Suppressor macrophage treated with lipopolysaccharide for 1 hour (primary cell): ENCODE data around the gene GPC5.

Source experiments
- DNase-seq, 3 donors: peaks; one replicate each; pipeline ENCODE4 v3.0.0-alpha.2; 2020 to 2022

GPC5 gene

DNA sequence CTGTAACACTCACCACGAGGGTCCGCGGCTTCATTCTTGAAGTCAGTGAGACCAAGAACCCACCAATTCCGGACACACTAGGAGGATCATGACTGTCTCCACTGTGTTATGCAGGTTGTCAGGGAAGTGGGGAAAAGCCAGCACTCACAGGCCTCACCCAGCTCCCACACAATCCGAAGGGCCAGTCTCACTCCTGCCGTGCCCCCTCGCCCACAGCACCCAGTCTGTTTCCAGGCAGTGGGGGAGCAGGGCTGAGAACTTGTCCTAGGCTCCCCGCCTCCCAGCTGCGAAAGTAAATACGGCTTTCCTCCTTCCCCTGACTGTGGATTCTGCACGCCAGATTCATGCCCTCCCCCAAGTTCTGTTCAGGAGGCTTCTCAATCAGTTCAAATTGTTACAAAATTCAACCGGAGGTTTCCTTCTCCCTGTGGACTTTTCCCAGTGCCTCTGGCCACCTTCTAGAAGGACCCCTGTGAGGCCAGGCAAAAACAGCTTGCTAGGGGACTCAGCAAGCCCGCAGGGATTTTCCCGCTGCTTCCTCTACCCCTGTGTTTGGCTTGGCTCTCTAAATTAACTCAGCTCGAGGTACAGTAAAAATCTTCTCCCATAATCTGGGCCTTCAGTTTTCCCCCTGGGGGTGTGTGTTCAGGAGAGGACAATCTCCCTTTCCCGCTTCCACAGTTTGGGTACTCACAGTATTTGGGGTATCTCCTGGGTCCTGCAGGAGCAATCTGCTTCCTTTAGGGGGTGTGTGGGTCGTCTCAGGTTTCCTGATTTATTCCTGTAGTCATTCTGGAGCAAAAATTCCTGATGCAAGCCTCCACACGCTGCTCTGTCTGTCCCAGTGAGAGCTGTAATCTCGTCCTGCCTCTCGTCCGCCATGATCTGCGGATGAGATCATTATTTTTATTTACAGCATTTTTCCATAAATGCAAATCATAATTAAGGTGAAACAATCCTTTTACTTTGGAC lies 899.8 kb downstream of the GPC5 start:
- no peak for DNase-seq

DNA sequence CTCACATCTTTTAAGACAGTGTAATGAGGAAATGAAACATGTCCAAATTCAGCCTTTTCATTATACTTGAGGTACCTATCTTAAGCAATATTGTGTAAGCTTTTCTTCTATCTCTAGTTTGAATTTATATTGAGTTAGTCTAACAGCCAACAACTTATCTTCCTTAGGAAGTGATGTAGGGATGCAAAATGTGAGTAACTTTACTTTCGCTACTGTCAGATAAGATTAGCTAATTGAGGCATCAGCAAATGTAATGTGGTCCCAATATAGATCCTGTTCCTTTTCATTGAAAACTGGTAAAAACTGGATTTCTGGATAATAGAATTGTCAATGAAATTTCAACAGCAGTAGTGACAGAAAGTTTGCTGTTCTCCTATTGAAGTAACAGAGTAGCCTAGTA lies 902.2 kb downstream of the GPC5 start:
- DNase-seq = no peak

DNA sequence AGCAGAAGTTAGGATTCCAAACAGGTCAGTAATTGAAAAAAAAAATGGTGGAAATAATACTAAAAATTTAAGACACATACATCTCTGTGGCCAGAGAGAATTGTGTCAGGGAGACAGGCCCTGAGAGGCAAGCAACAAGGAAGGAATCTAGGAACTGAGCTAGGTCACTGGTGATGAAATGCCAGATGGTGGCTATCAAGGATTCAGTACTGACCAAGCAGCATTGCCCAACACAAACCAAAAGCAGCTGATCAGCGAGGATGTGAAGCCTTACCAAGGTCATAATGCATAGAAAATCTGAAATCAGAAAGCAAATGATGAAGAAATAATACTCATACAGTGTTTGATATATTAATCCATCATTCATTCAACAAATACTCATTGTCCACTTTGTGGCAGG lies 905.0 kb downstream of the GPC5 start:
- no peak for DNase-seq

DNA sequence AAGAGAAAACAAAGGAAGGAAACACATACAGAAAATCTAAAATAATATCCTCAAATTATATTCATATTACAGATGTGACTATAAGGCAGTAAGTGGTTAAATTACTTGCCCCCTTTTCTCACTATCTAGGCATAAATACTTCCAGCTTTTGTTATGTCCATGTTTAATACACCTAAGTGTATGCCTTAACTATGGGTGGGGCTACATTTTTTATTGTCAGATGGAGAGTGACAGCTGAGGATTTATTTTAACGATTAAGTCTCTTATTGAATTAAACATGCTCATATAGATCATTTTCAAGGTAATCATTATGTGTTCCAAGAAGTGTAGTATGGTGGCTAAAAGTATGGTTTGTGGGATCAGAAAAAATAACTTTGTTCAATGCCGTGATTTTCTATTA lies 909.3 kb downstream of the GPC5 start:
- no peak for DNase-seq

DNA sequence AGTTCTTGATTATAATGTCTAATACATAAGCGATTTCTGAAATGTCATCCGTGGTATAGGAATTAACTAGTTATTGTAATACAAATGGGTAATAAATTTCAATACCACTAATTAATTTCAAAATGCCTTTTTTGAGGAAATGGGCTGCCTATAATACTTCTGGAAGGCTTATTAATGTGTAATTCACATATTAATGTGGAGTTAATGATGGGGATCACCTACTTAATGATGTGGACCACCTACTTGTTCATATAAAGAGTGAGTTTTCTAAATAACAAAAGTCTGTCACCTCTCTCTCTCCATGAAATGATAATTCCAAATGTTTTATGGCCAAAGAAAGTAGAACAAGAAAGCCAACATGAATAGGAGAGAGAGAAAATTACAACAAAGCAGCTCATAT lies 914.4 kb downstream of the GPC5 start:
- DNase-seq = no peak

DNA sequence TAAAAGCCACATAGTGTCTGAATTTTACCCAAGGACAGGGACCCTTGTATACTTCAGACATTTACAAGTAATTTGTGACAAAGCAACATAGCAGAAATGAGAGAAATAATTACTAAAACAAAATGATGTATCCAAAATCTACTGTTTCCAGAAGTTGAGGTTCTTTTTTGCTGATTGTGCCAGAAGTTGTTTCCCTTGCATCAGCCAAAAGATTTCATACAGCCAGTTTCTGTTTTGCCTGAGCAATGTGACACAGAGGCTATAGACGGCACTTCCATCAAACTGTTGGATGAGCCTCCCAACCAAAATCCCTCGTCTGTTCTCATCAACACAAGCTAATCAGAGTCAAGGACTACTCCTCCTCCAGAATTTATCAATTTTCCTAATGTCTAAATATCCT lies 915.0 kb downstream of the GPC5 start:
- no peak for DNase-seq

DNA sequence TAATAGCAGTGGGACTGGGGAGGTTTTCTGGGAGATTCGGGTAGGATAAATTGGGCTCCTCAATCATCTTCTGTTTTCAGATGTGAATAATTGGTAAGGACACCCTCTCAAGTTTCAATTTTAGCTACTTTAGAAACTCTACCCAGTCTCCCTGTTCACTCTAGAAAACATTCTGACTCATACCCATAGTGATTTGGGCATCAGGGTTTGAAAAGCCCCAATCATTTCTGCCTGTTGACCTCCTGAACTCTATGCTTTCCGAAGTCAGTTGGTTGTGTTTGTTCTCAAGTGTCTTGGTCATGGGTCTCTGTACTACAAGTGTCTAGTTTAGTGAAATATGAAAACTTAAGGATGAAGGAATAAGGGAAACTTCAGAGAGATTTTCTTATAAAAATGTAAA lies 916.8 kb downstream of the GPC5 start:
- no peak for DNase-seq

DNA sequence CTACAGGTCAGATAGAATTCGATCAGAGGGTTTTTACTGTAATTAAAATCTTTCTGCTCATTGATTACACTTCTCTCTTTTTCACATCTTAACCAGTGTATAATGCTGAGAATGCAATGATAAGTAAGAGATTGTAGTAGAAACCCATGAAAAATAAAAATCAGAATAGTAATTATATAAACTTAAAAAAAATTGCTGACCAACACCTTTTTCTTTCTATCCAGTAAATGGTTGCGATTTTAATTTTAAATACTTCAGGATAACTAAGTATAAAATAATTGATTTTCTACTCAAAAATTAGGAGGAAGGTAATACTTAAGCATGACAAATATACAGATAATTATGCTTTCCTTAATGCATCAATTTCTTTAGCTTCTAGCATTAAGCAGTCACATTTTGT lies 917.6 kb downstream of the GPC5 start:
- no peak for DNase-seq

DNA sequence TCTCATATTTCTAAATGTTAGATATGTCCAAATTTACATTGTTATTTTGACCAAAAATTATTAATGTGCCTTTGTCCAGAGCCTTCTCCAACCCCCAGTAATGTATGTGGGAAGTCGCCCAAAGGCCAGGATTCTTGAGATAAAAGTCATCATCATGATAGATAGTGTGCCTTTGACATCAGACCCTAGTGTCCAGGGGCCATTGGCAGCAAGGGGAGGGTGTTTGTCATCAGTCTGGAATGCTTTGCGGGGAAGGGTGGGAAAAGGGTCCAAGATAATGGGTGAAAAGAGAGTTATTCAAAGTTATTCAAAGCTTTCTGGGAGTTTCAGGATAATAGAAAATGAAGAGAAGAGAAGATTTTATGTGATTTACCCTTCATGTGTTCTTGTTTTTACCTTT lies 918.6 kb downstream of the GPC5 start:
- DNase-seq = no peak

DNA sequence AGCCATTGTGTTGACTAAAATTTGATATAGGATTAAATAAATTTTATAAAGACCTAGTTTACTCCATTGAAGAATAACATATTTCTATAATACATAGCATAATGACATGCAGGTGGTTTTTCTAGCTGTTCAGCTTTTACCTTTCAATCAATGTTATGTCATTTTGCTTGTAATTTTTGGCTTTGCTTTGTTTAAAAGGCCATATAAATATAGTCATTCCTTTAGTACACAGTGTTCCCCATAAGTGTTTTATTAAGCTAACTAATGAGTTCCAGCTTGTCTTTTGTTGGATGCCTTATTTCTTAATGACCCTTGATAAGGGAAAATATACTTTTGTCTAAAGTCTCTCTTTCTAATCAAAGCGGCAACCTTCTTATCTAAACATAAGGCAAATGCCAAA lies 921.9 kb downstream of the GPC5 start:
- DNase-seq = no peak

DNA sequence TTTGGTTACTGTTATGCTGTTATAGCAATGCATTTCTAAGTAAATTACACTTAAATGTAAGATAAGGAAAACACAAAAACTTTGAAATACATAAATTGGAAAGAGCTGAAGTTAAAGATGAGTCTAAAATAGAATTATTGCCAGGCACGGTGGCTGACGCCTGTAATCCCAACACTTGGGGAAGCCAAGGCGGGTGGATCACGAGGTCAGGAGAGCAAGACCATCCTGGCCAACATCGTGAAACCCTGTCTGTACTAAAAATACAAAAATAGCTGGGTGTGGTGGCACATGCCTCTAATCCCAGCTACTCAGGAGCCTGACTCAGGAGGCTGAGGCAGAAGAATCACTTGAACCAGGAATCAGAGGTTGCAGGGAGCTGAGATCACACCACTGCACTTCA lies 922.8 kb downstream of the GPC5 start:
- DNase-seq = no peak

DNA sequence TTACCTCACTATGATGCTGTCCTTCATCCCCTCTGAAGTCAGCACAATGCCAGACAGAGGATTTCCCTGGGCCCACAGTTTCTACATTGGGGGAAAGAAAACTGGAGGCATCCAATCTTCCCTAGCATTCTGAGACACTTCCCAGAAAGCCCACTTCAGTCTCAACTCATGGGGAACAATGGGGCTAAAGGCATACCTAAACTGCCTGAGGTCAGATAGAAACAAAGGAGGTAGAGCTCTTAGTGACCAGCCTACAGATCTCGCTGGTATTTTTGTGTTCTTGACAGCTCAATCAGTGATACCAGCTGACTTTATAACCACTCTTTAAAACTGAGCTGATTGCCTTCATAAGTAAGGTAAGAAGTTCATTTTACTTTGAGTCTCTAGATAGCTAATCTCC lies 947.2 kb downstream of the GPC5 start:
- DNase-seq = no peak

DNA sequence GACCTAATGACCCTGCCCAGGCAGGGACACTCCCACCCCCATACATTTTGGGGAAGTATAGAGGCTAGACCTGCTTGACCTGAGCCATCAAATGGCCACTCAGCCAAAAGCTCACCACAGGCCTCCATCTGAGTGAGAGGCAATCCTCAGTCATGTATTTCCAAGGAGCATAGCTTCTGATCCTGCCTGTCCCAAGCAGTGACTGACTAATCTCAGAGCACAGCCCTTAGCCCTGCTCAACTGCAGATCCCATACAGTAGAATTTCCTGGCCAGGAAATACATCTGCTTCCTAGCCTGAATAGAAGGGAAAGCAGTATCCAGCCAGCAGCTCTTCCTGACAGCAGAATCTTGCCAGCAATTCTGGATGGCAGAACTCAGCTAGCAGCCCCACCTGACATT lies 947.6 kb downstream of the GPC5 start:
- no peak for DNase-seq

DNA sequence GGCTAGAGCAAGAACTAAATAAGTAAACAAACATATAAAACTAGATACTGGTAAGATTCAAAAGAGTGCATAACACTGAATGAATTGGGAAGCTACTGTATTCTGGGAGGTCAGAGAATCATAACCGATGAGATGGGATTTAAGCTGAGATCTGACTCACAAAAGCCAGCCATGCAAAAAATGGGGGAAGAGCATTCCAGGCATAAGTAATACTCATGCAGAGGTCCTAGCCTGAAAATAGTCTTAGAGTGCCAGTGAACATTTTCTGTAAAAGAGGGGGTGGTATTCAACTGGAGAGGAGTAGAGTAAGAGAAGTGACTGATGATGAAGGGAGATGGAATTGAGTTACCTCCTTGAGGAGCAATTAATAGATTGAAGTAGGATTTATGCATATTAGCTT lies 956.2 kb downstream of the GPC5 start:
- no peak for DNase-seq

DNA sequence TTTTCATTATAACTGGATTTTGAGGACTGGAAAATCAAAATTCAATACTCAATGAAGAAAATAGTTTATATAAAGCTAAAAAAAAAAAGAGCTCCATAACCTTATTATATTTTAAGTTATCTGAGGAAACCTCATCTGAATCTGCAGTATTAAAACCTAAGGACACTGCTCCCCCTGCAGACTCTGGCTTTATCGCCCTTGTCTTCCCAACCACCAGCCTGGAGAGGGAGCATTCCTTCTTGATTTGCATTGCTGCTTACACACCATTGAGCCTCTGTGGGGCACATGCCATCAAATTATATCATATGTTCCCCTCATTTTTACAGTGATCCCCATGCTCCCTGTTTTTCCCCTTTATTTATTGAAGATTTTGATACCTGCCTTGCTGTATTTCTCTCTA lies 956.8 kb downstream of the GPC5 start:
- DNase-seq = no peak

DNA sequence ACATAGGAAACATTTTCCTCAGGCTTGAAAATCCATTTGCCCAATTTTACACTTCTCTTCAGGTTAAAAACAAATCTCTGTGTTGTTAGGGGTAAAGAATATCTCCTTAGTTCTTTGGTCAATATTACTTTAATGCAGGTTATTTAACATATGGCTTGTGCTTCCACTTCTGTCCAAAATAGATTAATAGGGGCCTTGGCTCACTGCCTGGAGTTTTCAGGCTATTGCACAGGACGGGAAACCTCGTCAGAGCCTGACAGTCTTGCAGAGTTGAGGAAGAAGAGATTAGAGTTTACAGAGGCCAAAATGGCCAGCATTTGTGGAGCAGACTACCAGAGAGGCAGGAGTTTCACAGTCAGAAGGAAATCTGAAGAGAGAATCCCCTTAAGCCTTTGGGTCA lies 964.3 kb downstream of the GPC5 start:
- no peak for DNase-seq

DNA sequence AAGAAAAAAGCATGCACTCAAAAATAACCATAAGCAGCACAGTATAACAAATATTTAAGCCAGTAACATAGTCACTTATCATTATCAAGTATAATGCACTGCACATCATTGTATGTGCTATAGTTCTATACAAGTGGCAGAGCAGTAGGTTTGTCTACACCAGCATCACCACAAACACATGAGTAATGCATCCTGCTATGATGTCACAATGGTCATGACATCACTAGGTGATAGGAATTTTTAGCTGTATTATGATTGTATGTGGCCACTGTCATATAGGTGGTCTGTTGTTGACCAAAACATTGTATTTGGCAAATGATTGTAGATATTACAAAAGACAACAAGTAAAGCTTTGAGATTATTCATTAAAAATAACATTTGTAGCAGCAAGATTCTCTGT lies 967.5 kb downstream of the GPC5 start:
- no peak for DNase-seq

DNA sequence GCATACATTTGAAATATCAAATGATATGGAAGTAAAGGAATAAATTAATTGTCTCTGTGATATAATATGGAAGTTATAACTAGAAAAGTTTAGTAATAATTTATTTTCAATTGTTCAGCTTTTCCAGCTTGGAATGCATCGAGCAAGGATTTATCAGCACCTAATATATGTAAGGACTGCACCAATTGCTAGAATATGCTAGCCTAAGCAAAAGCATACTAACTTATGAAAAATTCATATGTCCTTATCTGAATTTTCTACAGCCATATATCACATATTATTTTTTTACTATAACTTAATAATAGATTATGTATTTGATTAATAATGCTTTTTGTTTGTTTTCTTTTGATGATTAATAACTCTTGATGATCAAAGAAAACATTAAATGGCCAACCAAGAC lies 979.0 kb downstream of the GPC5 start:
- DNase-seq = no peak

DNA sequence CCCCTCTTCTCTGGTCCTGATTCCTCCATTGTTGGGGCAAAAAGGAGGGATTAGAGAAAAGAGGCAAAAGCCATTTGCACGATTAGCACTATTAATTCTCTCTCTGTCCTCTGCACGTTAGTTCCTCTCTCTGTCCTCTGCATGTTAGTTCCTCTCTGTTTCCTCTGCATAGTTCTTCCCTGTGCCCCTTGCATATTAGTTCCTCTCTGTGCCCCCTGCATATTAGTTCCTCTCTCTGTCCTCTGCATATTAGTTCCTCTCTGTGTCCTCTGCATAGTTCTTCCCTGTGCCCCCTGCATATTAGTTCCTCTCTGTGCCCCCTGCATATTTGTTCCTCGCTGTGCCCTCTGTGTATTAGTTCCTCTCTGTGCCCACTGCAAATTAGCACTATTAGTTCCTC lies 981.0 kb downstream of the GPC5 start:
- DNase-seq = no peak

DNA sequence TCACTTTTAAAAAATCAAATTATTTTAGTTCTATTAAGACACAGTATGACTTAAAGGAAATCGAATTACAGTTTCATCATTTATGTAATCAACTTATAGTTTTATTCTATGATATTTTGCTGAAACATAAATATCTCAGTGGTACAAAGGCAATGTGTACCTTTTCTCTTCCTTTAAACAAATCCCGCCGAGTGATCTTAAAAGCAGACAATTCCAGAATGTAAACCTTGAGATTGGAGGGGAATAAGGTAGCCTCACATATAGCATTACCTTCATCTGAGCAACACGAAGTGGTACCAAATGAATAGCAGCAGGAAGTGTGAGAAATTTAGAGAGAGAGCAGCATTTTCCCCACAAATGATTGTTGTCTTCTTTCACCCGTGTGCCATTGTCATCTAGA lies 986.0 kb downstream of the GPC5 start:
- no peak for DNase-seq

DNA sequence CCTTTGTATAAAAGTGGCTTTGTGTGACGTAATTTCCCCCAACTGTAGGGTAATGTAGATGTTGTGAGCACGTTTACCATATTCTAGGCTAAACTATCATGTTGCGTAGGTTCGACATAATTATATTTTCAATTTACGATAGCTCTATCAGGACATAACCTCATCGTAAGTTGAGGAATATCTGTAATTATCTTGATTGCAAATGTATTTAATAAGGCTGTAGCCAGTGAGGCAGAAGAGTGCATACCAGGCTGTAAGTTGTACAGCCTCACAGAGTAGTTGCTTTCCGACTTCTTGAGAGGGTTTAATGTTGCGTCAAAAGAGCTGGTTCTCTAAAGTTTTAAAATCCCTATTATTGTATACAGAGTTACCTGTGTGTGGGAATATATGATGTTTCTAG lies 988.8 kb downstream of the GPC5 start:
- DNase-seq = no peak

DNA sequence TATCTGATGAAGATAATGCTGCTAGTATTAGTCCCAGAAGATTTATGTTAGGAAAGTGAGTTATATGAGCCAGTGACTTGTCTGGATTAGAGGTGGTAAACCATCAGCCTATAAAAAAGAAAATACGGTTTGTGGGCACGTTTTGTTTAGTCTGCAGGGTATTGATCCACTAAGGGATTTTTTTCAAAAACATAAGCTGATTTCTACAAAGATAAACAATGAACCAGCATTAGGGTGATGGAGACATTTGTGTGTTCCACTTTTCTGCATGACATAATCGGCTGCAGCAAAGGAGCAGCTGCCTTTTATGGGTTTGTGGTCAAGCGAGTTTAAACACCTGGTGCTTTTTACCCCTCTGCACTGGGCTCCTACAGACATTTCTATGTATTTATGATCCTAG lies 991.8 kb downstream of the GPC5 start:
- no peak for DNase-seq

DNA sequence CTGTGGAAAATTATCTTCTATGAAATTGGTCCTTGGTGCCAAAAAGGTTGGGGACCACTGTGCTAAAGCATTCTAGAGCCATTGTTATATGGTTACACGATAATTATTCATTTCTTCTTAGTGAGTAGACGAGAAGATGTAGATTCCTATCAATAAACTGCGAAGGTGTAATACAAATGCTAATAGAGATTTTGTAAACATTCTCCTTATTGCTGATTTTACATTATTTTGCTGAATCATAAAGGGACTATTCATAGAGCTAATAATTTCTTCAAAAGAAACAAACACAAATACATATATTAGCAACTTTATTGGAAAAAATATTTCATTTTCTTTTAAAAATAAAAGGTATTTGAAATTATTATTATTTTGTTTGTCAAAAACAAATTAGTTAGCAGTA lies 1005.2 kb downstream of the GPC5 start:
- no peak for DNase-seq

DNA sequence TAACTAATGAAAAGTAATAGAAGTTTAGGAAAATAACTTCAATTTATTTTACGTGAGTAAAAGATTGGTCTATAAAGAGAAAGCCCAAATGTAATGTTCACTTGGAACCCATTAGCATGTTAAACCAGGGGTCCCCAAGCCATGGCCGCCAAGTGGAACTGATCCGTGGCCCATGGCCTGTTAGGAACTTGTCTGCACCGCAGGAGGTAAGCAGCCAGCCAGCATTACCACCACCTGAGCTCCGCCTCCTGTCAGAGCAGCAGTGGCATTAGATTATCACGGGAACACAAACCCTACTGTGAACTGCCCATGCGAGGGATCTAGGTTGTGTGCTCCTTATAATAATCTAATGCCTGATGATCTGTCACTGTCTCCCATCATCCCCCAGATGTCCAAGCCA lies 1009.4 kb downstream of the GPC5 start:
- DNase-seq = no peak

DNA sequence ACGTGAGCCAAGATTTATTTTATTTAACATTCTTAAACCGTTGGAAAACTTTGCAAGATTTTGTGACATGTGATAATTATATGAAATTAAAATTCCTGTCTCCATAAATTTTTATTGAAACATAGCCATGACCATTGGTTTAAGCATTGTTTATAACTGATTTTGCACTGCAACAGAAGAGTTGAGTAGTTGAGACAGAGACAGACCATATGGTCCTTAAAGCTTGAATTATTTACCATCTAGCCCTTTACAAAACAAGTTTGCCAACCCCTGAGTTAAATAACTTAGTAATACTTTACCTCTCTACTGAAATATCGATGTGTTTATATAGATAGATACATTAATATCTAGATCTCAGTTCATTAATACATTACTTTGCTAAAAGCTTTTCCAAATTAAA lies 1014.1 kb downstream of the GPC5 start:
- DNase-seq = no peak
